GM18505 (cell line): Measurements from ENCODE around the gene ZNF827.

Experiments
- ATAC-seq: cut with Tn5 transposase; IDR thresholded peaks from one replicate; pipeline ENCODE4 v1.9.1; 2021; ENCODE audit not compliant: unreplicated experiment
- POLR2A ChIP-seq: IDR thresholded peaks from 4 replicates; pipeline ENCODE4 v1.6.1; 2011; ENCODE audit warnings: borderline replicate concordance; ENCODE audit not compliant: insufficient read depth, insufficient read length; ENCODE audit errors: extremely low read depth

The ZNF827 gene

DNA sequence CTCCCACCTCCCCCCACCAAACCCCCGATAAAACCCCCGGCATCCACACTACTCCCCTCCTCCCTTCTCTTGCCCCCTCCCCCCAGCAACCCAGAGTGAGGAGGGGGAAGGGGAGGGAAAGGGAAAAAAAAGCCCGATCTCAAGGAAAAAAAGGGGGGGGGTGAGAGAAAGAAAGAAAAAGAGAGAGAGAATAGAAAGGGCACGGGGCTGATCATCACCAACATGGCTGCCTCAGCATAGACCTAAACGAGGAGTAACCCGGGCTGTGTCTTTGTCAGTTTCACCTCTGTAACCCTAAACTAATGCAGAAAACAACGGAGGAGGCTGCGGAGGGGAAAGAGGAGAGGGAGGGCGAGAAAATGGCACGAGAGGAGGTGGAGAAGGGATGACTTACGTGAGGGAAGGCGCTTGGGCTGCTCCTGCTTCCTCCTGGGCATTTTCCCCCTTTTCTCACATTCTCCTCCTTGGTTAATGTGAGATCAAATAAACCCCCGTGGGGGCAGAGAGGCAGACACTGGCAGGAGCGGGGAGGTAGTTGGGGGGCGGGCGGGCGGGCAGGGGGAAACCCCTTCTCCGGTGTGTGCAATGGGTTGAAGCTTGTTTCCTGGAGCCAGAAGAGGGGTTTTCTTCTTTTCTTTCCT is 532 bp downstream of the ZNF827 start:
- ATAC-seq: no peak
- TF ChIP-seq POLR2A: no peak

DNA sequence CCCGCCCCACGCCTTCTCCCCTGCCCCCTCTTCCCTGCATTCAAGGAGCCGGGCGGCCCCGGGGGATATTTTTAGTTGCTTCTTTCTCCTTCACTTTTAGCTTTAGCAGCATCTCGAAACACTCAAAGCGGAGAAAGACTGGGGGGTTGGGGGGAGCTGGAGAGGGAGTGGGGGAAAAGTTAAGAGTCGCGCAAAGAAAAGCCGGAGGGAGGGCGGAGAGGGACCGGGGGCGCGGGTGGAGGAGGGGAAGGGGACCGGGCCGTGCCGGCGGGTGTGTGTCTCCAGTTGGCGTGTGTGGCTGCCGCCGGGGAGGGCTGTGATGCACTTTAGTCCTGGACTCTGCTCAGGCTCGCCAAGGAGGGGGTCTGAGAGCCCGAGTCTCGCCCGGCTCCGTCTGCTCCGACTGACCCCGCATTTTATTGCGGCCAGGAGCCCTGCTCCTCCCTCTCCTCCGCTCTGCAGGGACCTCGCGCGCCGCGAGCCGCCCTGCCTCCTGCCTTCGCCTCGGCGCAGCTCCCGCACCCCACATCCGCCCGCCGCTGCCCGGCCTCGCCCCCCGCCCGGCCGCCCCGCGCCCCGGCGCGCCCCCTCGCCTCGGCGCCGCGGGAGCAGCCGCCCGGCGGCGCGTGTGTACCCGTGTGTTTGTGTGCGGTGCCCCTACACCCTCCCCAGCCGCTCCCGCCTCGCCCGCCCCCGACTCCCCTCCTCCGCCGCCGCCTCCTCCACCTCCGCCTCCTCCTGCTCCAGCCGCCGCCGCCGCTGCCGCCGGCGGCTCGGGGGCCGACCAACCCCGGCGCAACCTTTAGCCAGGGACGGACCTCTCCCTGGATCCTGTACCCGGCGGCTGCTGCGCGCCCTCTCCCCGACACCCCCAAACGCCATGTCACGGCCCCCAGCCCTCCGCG is 1.4 kb downstream of the ZNF827 start:
- peak; percentile 54 for TF ChIP-seq POLR2A
- ATAC-seq: peak; percentile 19

GRCh38 chr4:145936142-145936996 is 2.3 kb downstream of the ZNF827 start:
- peak; percentile 54 for TF ChIP-seq POLR2A
- peak; percentile 54 for ATAC-seq

- no peak for TF ChIP-seq POLR2A
- ATAC-seq: no peak
These were observed 3.1 kb downstream of the ZNF827 start for GRCh38 chr4:145935253-145936141.

GRCh38 chr4:145934434-145935047 is 4.1 kb downstream of the ZNF827 start:
- no peak for TF ChIP-seq POLR2A
- no peak for ATAC-seq

DNA sequence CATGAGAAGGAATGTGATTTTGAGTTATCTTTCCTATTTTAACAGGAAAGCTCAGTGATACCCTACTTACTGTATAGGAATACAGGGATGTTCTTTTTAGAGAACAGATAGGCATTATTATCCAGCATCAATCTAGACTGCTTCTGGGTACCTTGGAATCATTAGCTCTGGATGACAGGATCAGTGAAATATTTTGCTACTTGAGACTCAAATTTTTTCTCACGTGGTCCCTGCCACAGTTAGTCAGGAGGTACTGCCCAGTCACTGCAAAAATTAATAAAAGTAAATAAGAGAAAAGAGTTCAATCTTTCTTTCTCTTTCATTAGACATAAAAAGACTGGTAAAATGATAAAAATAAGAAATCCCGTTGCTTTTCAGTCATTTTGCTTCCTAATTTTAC is 5.5 kb downstream of the ZNF827 start:
- ATAC-seq: no peak
- no peak for TF ChIP-seq POLR2A

DNA sequence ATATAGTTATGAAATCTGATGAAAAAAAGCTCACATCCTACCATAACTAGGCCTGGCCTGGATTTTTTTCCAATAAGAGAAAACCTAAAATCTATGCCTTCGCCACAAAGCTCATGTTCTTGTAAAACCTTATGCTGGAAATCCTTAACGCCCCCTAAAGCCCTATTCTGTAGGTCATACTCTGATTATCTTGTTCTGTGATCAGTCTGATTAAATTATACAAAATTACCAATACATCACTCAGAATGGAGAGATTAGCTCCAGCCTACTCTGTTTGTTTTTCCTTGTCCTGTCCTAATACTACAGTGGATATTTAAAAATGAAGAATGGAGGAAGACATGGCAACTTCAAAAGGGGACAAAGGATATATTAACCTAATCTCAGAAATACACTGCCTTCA is 7.2 kb downstream of the ZNF827 start:
- TF ChIP-seq POLR2A: no peak
- no peak for ATAC-seq

DNA sequence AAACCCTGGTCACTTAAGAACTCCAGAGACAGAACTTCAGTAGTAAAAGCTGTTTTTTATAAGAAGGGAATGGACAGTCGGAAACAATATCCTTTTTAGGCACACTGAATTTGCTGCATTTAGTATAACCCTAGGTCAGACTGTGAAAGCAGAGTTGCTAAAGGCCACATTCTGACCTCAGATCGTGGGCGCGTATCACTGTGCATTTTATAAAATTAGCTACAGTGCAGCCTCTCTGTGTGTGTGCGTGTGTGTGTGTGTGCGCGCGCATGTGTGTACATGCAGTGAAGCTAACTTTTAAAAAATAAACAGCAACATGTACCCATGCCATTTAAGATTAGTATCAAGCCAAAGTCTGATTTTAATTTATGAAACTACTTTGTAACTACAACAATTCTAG is 8.0 kb downstream of the ZNF827 start:
- TF ChIP-seq POLR2A: no peak
- ATAC-seq: no peak

DNA sequence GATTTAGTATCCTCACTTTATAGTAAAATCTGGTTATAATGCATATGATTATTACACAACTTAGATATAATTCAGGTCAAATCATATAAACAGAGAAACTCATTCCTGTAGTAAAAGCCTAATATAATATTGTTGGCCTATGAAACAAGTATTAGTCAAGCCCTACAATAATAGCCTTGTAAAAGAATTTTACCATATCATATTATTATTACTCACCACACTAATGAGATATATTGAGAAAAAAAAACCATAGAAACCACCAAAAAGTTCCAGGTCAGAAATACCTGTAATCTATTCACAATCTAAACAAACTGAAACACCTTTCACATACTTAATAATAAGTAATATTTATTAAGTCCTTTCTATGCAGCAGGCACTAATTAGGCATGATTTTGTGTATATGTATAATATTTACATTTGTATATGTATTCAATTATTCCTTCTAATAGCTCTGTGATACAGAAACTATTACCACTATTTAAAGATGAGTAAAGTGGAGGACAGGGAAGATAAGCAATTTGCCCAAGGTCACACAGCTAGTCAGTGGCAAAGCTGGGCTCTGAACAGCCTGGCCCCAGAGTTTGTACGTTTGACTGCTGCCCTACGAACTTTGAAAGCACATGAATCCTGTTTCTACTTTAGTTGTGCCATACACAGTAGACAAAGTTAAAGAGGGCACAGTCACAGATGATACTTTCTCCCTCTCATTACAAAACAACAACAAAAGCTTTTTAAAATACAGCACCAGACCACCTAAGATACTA is 9.0 kb downstream of the ZNF827 start:
- ATAC-seq: no peak
- no peak for TF ChIP-seq POLR2A

GRCh38 chr4:145928748-145929147 is 9.9 kb downstream of the ZNF827 start:
- no peak for TF ChIP-seq POLR2A
- ATAC-seq: no peak

DNA sequence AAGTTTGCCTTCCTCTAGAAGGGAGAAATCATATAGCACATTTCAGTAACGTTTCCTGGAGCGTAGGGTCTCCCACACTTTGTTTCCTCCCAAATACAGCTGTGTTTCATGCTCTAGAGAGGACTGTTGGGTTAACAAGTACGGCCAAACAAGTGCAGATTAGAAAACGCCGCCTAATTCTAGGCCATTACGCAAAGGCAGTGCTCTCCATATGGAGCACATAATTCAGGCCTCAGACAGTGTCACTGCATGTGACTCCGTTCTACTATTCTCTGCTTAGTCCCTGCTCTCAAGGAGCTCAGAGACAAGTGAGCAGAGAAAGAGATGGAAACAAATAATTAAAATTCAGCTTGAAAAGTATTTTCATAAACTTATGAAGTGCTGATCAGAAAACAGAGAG is 11.6 kb downstream of the ZNF827 start:
- TF ChIP-seq POLR2A: no peak
- no peak for ATAC-seq
